Measurements from ENCODE around the gene IFI35.
"Not testable (repeated sequence)": the region's sequence is repeated elsewhere in the genome, so short reads cannot be mapped to it uniquely, and the experiment has no call there.

IFI35 gene

DNA sequence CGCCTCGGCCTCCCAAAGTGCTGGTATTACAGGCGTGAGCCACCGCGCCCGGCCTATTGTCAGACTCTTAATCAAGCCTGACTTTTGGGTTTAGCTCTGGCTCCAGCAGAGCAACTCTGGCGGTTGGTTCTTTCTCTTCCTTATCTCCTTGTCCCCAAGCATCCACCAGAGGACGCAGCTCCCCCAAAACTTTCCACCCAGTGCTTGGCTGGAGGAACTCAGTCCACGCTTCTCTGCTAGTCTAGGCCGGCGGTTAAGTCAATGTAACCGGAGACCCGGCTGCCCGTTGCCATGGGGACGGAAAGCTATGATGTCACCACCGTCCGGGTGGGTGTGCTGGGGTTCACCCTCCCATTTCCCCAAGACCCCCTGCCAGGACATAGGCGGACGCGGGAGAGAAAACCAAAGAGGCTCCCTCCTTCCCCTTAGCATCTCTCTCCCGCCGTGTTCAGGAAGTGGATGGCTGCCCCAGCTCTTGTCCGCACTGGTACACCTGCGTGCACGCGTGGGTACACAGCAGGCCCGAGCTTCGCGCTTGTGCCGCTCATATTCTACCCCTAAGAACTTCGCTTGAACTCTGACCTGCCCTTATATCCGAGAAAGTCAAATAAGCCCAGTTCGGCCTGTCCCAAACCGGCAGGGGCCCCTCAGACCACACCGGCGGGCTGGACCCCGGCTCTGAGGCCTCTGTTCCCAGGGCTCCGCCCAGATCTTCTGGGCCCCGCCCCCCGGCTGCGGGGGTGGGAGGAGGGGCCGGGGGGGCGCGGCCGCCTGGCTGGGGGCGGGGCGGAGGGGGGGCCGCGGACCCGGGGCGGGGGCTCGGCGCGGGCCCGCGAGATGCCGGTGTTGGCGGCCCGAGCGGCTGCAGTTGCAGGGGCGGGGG lies 18.1 kb downstream of the IFI35 start, which contains the start of gene RND2:
TSS of gene RND2 (plus strand) at position 825 of the 883 bp plus-strand sequence. CDS start 117 bp downstream, outside the sequence.
- DNase-seq, result peak; percentile 84 to 88

DNA sequence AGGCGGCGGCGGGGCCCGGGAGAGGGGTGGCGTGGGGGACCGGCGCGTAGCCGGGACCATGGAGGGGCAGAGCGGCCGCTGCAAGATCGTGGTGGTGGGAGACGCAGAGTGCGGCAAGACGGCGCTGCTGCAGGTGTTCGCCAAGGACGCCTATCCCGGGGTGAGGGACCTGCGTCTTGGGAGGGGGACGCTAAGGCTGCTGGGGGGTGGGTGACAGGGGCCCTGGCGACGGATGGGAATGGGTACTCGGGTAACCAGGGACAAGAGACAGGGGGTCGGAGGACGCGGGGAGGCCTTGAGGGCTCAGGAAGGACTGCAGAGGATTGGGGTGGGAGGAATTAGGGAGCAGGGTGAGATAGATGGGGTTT lies 18.7 kb downstream of the IFI35 start:
- no peak for DNase-seq

DNA sequence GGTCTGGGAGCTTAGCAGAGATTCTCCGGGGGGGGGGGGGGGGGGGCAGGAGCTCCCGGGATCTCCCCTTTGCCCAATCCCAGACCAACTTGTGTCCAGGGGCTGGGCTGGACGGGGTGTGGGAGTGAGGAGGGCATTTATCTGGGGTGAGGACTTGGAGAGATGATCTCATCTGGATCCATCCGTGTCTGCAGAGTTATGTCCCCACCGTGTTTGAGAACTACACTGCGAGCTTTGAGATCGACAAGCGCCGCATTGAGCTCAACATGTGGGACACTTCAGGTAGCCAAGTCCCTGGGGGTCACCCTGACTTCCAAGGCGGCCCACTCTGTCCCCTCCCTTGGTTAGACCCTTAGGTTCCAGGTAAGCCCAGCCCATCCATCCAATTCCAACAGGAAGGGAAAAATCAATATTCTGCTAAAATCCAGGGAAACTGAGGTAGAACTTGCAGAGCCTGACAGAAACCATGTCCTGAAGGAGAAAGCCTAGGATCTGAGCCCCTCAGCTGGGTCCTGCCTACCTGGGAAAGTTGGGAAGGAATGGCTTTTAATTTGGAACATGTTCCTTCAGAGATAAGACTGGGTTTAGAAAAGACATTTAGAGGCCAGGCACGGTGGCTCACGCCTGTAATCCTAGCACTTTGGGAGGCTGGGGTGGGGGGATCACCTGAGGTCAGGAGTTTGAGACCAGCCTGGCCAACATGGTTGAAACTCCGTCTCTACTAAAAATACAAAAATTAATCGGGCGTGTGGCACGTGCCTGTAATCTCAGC lies 19.4 kb downstream of the IFI35 start:
- DNase-seq, result no peak

DNA sequence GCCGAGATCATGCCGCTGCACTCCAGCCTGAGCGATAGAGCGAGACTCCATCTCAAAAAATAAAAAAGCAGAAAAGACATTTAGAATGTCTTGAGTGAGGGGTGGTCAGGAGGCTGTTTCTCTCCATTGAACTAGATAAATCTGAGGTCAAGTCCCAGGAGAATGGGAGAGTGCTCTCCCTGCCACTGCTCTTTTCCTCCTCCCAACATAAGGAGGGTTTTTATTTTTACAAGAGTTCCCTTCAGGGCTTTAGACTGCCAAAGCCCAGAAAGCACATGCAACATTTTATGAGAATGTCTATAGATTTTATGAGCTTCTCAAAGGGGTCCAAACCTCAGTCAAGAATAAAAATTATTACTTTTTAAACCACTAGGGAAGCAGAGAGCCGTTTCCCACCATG lies 20.0 kb downstream of the IFI35 start:
- no peak for DNase-seq

DNA sequence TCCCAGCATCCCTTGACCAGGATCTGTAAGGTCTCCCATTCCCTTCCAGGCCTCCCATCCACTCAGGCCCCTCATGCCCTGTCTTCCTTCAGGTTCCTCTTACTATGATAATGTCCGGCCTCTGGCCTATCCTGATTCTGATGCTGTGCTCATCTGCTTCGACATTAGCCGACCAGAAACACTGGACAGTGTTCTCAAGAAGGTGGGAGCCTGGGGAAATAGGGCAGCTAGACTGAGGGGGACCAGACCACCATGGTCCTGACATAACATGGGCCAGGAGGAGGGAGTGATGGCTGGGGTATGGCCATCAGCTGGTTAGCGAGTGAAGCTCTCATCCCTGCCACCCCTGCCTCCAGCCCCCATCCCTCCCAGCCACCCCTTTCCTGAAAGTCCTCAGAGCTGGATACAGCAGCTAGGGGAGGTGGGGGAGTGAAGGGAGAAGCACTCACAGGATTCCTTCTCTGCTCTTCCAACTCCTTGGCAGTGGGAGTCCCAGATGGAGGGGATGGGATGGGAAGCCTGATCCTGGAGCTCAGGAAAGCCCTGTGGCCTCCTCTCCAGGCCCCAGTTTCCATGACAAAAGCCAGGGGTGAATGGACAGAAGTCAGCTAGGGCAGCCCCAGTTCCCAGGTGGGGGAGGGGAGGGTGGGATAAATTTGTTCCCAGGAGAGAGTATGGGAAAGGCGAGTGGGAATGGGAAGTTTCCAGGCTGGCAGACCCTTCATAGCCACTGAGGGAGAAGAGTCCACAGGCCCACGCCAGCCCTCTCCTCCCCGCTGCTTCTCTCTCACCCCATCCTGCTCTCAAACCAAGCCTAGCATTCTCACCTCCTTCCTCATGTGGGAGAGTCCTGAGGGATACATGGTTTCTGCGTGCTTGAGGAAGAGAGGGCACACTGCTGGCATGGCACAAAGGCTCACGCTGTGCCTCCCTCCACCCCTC lies 20.8 kb downstream of the IFI35 start:
- DNase-seq, result no peak

DNA sequence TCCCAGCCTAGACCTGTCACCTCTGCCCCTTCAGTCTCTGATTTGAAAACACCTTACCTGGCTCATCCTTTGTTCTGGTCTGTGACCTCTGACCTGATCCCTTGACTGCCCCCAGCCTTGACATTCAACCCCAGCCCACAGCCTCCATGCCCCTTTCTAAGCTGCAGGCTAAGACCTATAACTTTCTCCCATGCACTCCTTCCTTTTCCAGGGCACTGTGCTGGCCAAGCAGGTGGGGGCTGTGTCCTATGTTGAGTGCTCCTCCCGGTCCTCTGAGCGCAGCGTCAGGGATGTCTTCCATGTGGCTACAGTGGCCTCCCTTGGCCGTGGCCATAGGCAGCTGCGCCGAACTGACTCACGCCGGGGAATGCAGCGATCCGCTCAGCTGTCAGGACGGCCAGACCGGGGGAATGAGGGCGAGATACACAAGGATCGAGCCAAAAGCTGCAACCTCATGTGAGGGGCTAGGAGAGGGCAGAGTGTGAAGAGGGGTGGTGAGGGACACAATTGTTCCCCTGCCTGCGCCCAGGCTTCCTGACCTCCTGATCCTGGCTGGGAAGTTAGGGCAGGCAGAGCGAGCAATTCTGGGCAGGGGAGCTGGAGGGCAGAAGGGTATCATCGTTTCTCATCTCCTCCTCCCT lies 21.8 kb downstream of the IFI35 start:
- DNase-seq, result no peak

DNA sequence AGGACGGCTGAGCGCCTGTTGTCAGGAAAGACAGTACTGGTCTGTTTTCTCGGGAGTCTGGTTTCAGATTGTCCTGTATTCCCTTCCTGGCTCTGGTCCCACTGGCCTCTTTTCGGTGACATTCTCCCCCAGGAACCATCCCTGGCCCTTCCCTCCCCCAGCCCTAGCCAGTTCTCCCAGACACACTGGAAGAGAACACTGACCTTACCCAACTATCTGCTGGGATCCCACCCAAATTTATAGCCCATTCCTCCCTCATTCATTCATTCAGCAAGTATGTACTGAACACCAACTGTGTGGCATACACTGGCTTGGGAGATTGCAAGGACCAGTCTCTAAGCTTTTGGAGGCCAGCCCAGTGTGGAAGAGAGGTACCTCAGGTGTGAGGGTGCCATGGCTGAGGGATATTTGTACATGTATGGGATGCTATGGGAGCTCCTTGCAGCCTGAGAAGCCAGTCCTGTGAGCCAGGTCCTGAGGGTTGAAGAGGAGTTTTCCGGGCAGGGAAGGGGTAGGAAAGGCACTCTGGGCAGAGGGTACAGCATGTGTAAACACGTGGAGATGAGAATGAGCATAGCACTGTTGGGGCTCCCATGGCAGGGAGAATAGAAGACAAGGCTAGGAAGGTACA lies 23.7 kb downstream of the IFI35 start:
- DNase-seq, result no peak

DNA sequence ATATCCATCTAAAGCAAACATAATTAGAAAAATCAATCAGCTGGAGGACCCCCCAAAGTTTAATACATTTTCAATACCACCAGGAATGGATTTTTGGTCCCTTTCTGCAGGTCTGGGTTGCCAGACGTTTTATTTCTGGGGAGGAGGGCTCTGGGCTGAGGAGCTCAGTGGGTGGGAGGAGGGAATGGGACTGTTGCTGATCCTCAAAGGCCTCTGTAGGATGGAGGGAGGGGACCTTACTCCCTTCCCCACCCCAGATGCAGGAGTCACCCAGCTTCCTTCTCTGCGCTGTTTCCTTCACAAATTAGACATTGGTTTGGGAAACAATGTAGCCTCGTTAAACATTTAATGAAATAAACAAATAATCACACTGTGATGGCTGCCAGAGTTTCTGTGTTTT lies 25.1 kb downstream of the IFI35 start:
- DNase-seq, result no peak

DNA sequence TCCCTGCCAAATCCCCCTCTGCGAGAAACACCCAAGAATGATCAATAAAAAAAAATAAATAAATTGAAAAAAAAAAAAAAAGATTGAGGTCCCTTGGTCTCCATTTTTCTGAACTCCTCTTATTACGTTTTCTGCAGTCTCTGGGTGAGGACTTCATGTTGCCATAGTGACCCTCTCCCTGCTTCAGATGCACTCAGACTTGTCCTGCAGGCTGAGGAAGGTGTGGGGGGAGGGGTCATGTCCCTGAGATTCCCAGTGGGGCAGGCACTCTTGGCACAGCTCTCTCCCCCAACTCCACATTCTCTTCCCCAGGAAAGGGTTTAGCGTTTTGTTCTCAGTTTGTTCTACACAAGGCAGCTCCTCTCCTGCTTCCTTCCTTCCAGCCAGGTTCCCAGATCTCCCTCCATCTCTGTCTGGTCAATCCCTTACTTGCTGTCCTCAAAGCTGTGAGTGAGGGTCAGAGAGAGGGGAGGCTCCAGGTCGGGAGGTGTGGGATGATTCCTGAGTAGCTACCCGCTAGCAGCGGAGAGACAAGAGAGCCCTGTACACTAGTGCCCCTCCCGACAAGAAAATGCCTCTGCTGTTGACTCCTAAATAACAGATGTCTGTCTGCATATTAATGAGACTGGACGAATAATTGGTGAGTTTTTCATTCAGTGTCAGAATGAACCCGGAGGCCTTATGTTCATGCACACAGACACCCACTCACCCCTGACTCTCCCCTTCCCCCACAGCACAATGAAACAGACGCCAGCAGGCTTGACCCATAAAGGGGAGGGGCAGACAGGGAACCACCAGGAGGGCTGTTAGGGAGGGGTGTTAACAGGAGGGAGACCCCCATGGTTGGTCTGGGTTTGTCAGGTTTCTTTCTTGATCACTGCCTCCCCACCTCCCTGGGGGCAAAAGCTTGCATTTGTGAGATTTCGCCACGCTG lies 27.6 kb downstream of the IFI35 start:
- DNase-seq, result no peak

DNA sequence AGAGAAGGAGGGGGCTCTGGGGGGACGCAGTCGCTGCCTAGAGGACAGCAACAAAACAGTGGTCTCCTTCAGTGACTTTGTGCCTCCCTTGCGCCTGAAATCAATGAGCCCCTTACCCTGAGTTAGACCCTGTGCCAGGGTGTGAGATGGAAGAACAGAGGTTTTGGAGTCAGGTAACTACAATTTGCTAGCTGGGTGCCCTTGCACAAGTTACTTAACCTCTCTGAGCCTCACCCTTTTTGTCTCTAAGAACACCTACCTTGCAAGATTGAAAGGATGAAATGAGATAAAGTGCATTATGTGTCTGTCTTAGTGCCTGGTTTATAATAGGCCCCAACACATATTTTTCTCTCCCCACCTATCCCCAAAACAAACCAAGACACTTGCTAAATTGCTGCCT lies 28.3 kb downstream of the IFI35 start:
- DNase-seq, result no peak

DNA sequence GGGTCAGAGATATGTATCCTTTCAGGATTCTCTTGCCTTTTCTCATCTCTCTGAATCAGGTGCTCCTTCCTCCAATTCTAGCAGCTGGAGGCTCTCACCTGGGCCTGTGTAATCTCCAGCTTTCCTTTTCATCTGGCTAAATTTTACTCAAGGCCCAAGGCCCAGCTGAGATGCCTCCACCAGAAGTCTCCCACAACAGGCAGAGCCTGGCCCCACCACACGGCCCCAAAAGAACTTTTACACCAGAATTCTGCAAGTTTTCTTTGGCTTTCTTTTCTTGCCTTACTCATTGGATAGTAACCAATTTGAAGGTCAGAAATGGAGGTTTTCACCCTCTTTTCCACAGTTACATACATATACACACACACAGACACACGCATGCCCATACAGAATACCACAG lies 33.1 kb downstream of the IFI35 start:
- DNase-seq, result no peak

DNA sequence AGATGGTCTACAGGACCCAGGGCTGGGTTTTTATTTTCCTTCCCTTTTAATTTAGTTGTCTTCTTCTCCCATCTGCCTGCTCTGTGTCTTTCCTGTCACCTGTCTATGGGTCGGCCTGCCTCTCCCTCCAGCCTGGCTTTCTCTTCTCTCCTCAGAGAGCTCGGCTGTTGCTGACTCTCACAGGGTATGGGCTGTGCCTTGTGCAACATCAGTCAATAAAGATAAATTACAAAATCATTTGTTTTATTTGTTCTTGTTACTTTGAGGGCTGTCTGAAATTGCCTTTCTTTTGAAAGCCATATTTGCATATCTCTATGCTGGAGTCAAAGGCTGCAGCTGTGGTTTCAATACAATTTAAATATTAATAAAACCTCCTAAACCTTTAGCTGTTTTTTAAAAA lies 34.1 kb downstream of the IFI35 start:
- no peak for DNase-seq

DNA sequence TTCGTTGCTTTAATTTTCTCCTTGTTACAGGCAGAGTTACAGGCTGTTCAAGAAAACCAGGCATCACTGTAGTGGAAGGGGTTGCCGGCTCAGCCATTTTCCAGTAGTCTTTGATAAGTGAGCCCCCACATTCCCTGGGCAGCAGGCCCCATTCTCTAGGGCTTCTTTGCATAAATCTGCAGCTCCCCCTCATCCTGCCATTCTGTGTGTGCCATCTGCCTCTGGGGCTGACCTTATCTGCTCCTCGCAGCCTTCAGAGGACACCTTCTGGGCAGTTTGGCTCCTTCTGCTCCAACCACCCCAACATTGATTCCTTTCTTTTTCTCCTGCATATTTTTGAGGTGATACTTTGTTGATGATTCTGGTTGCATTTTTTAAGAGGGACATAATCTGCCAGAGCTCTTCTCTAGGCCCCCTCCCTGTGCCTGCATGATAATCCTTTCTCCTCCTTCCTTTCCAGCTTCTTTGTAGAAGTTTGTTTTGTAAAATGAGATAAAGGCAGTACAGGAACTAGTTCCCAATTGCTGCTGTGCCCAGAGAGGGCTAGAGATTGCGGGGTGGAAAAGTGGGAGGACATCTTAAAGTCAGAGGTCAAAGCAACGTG lies 35.5 kb downstream of the IFI35 start:
- DNase-seq, result no peak

DNA sequence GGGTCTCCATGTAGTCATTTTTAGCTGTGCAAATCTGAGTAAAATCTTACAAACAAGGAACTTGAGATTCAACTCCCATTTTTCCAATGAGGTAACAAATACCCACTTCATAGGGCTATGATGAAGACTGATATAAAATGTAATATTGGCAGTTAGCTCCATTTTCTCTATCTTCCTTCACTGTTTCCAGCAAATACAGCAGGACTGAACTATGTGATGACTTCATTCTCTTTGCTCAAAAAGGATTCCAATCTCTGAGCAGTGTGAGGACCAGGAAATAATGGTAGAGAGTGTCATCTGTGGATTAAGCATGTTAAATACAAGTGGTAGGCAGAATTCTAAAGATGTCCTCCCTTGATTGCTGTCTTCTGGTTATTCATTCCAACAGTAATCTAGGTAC lies 36.7 kb downstream of the IFI35 start:
- DNase-seq, result no peak

DNA sequence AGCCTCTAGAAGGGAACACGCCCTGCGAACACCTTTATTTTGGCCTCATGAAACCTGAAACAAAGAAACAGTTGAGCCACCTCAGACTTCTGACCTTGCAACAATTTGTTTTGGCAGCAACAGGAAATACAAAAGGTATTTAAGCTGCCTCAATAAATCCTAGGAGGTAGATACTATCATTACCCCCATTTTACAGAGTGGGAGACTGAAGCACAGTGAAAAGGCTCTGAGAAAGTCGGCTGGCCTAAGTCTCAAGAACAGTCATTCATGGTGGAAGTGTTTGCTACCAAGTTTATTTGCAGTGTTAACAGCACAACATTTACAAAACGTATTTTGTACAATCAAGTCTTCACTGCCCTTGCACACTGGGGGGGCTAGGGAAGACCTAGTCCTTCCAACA lies 37.4 kb downstream of the IFI35 start:
- DNase-seq, result no peak

DNA sequence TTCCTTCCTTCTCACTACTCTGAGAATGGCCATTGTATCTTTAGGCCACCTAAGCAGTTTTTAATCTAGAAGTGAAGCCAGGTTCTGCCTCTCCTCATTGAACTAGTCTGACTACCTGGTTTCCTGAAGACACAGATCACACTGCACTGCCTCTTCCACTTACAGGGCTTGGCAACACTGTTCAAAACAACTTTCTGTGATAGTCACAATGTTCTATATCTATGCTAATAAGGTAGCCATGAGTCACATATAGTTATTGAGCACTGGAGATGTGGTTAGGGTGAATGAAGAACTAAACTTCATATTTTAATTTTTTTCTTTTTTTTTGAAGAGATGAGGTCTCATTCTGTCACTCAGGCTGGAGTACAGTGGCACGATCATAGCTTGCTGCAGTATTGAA lies 45.4 kb downstream of the IFI35 start:
- DNase-seq, result no peak

DNA sequence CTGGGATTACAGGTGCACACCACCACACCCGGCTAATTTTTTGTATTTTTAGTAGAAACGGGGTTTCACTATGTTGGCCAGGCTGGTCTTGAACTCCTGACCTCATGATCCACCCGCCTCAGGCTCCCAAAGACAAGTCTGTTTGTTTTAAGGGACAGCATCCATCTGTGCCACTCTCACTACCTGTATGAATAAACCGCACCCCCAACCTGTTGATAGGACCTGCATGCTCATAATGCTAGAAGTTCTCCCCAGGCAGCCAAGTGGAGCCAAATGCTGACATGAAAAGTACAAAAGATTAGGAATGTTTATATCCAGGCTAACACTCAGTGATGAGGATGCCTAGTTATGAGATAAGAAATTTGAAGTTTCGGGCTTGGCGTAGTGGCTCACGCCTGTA lies 46.4 kb downstream of the IFI35 start:
- not testable (repeated sequence) for DNase-seq

DNA sequence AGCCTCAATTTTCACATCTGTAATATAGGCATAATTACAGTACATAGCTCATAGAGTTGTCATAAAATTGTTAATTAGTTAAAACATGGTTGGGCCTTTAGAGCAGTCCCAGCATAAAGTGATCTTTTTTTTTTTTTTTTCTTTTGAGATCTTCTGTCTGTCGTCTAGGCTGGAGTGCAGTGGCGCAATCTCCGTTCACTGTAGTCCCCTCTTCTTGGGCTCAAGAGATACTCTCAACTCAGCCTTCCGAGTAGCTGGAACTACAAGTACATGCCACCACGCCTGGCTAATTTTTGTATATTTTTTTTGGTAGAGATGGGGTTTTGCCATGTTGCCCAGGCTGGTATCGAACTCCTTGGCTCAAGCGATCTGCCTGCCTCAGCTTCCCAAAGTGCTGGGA lies 49.5 kb downstream of the IFI35 start:
- no peak for DNase-seq

DNA sequence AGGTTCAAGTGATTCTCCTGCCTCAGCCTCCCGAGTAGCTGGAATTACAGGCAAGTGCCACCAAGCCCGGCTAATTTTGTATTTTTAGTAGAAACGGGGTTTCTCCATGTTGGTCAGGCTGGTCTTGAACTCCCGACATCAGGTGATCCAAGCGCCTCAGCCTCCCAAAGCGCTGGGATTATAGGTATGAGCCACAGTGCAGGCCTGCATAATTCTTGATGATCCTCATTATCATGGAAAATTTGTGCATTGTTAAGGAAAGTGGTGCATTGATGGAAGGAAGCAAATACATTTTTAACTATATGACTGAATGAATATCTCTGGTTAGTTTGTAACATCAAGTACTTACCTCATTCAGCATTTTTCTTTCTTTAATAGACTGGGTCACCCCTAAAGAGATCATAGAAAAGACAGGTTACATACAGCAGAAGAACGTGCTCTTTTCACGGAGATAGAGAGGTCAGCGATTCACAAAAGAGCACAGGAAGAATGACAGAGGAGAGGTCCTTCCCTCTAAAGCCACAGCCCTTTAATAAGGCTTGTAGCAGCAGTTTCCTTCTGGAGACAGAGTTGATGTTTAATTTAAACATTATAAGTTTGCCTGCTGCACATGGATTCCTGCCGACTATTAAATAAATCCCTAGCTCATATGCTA lies 56.5 kb downstream of the IFI35 start:
- no peak for DNase-seq

All from inflammatory macrophage treated with lipopolysaccharide for 1 hour (primary cell).